AG04450 (cell line): Measurements from ENCODE around the gene SH3PXD2B. TPM values are rescaled to one million over a fixed set of nuclear protein-coding genes. Genes with fewer than 3 reads are reported as not detected.
"Not testable (repeated sequence)": the region's sequence is repeated elsewhere in the genome, so short reads cannot be mapped to it uniquely, and the experiment has no call there.

Experiments
- CTCF ChIA-PET: fragments of 300-600, 350-600 bp; formaldehyde crosslinking; extraction: SDS; loops from one replicate; lab custom pipeline; 2022; ENCODE audit warnings: antibody characterized with exemption, inconsistent platforms; lab: Charles Lee
- POLR2A ChIA-PET: fragments of 350-600 bp; formaldehyde crosslinking; extraction: SDS; loops from one replicate; lab custom pipeline; 2021; ENCODE audit warnings: antibody characterized with exemption, inconsistent platforms; lab: Yijun Ruan, JAX
- DNase-seq: peaks from one replicate; pipeline ENCODE4 v3.0.0-alpha.2; 2011; ENCODE audit warnings: low read depth, low spot score
- H3K27ac ChIP-seq: one replicate; pipeline ENCODE4 v1.5.1; 2012; ENCODE audit warnings: low read depth, low read length, control low read depth
- H3K27me3 ChIP-seq: one replicate; pipeline ENCODE4 v1.6.0; 2012; ENCODE audit warnings: low read length; ENCODE audit not compliant: control insufficient read depth, insufficient read depth
- H3K4me3 ChIP-seq: 2 replicates; pipeline ENCODE4 v1.5.1; 2011; ENCODE audit warnings: mild to moderate bottlenecking, low read depth, low read length, control low read depth
- H3K9me3 ChIP-seq: 2 replicates; pipeline ENCODE4 v1.5.1; 2012; ENCODE audit warnings: low read length; ENCODE audit not compliant: control insufficient read depth, insufficient read depth
- polyA plus RNA-seq: library from polyadenylated mRNA; depleted of rRNA; stranded (reverse); fragments of >200 nt; gene quantifications from 2 replicates; pipeline ENCODE4 v1.2.3, GENCODE V29; 2011
- TF ChIP-seq, protein P1 (sequence below): IDR thresholded peaks from 2 replicates; pipeline ENCODE4 v1.5.1; 2011; ENCODE audit warnings: low read depth, low read length, control low read depth, inconsistent platforms

Gene SH3PXD2B
- polyA plus RNA-seq, 1 experiment, result 39.1 TPM

DNA sequence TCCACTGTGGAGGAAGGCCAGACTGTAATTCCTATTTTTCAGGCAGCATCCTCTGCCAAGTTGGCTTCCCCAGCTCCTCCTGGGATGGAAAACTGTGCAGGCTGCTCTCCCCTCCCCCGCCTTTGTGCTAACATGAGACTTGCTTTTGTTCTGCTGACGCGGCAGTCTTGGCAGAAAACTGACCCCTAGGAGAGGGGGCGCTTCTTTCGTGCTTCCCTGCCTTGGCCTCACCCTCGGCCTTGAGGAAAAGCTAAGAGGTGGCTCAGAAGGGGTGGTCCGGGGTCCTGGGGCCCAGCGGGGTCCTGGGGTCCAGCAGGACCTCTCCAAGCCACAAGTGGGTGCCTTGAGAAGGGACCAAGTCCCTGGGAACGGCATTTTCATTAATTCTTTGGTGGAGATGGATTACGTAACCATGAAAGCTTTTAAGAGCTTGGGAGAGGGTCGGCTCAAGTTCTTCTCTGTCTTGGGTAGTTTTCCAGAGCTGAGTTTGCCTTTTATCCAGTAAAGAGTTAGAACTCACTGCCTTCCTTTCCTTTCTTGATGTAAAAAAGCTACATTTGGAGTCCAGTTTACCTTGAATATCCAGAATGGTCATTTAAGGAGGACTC is 51.0 kb downstream of the SH3PXD2B start:
- CTCF ChIA-PET, result interaction anchor here (0.6 to 1.1 kb wide), 2 partner anchors 13 to 29 kb away, joined by 3 to 4 read pairs; no protein-coding TSS in a partner anchor

DNA sequence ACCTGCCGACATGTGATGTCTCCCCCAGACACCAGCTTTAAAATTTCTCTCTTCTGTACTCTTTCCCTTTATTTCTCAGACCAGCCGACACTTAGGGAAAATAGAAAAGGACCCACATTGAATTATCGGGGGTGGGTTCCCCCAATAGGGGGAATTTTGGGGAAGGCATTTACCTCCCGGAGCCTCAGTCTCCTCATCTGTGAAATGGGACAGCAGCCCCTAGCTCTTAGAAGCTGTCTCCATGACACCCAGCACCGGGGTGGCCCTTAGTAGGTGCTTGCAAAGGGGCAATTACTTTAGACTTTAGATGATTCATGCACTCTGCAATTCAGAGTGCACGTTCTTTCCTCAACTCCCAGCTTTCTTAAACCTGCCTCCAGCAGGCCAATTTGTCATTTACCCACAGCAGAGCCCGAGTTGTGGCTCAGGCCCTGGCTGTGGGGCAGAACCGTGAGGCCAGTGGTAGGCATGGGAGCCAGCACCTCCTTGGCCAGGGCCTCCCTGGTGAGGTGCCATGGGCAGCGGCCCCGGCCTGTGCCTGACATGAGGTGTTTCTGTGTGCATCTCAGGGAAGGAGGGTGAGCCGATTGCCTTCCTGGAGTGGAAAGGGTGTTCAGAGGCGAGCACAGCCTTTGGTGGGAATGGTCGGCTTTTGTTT is 51.7 kb downstream of the SH3PXD2B start:
- no peak for DNase-seq
- peaks cover 1% of the 10 kb centered on the region; the same call in 1 of the 2 replicates for H3K9me3 ChIP-seq
- no peaks in the 10 kb centered on the region for H3K27me3 ChIP-seq
- TF ChIP-seq, protein P1, sequence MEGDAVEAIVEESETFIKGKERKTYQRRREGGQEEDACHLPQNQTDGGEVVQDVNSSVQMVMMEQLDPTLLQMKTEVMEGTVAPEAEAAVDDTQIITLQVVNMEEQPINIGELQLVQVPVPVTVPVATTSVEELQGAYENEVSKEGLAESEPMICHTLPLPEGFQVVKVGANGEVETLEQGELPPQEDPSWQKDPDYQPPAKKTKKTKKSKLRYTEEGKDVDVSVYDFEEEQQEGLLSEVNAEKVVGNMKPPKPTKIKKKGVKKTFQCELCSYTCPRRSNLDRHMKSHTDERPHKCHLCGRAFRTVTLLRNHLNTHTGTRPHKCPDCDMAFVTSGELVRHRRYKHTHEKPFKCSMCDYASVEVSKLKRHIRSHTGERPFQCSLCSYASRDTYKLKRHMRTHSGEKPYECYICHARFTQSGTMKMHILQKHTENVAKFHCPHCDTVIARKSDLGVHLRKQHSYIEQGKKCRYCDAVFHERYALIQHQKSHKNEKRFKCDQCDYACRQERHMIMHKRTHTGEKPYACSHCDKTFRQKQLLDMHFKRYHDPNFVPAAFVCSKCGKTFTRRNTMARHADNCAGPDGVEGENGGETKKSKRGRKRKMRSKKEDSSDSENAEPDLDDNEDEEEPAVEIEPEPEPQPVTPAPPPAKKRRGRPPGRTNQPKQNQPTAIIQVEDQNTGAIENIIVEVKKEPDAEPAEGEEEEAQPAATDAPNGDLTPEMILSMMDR, result no peak
- POLR2A ChIA-PET, result no interaction called here
- H3K4me3 ChIP-seq, result no peak overlapping the region
- CTCF ChIA-PET, result no interaction called here
- peak overlapping the region; percentile 43 for H3K27ac ChIP-seq

More for the DNA sequence above, 51.0 kb downstream of the SH3PXD2B start:
- peak overlapping the region; percentile 43 for H3K27ac ChIP-seq
- H3K27me3 ChIP-seq, result no peaks in the 10 kb centered on the region
- no peak for DNase-seq
- TF ChIP-seq, protein P1, result no peak
- H3K9me3 ChIP-seq, result no peaks in the 10 kb centered on the region
- POLR2A ChIA-PET, result no interaction called here
- H3K4me3 ChIP-seq, result no peak overlapping the region

DNA sequence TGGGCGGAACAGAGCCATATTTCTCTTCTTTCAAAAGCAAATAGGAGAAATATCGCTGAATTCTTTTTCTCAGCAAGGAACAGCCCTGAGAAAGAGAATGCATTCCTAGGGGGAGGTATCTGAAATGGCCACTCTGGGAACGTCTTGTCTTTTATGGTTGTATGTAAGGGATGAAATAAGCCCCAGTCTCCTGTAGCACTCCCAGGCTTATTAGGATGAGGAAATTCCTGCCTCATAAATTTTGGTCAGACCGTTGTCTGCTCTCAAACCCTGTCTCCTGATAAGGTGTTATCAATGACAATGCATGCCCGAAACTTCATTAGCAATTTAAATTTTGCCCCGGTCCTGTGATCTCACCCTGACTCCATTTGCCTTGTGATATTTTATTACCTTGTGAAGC is 52.3 kb downstream of the SH3PXD2B start:
- DNase-seq, H3K27ac ChIP-seq, H3K4me3 ChIP-seq, H3K27me3 ChIP-seq, CTCF ChIA-PET, POLR2A ChIA-PET, H3K9me3 ChIP-seq: not testable (repeated sequence)

DNA sequence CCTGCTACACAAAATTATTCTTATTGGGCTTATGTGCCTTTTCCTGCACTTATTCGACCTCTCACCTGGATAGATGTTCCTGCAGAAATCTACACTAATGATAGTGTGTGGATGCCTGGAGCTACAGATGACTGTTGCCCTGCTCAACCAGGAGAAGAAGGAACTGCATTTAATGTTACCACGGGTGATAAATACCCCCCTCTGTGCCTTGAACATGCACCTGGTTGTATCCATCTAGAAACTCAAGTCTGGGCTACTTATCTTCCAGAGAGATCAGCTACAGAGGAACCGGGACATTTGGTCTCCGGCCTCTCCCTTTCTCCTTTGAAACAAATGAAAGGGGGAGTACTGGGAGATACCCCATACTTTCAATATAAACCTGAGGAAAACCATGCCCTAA is 54.5 kb downstream of the SH3PXD2B start:
- ChIA-PET CTCF (no interaction called here), POLR2A (no interaction called here)
- Histone ChIP-seq H3K4me3 (no peak overlapping the region), H3K27ac (no peak overlapping the region), H3K27me3 (no peaks in the 10 kb centered on the region), H3K9me3 (peaks cover 3% of the 10 kb centered on the region; the same call in 1 of the 2 replicates)
- TF ChIP-seq, protein P1, result no peak
- DNase-seq, result no peak

DNA sequence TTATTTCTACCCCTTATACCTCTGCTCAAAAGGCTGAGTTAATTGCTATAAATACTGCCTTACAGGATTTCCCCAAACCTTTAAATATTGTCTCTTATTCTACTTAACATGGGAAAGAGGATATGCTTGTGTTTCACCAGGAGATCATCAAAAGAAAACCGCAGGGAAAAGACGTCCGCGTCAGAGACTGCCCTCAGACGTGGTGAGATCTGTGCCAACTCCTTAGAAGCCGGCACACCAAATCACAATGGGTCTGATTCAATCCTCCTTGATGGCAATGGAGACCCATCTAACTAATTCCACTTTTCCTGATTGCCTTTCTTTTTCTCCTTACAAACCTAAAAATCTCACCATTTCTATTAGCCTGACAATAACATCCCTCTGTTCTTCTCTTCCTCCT is 55.0 kb downstream of the SH3PXD2B start:
- TF ChIP-seq, protein P1, result no peak
- Histone ChIP-seq H3K27ac (no peak overlapping the region), H3K4me3 (no peak overlapping the region), H3K9me3 (peaks cover 3% of the 10 kb centered on the region; the same call in 1 of the 2 replicates), H3K27me3 (no peaks in the 10 kb centered on the region)
- ChIA-PET POLR2A (no interaction called here), CTCF (no interaction called here)
- no peak for DNase-seq

DNA sequence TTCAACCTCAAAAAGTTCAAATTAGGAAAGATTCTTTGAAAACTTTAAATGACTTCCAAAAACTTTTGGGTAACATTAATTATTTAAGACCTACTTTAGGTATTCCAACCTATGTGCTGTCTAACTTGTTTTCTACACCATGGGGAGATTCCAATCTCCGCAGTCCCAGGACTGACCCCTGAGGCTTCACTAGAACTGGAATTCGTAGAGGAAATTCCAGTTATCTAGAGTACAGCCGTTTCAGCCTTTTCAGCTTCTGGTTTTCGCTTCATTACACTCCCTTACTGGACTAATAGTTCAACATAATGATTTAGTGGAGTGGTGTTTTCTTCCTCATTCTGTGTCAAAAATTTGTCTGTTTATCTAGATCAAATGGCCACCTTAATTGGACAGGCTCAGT is 55.7 kb downstream of the SH3PXD2B start:
- H3K9me3 ChIP-seq, H3K27me3 ChIP-seq, H3K4me3 ChIP-seq, POLR2A ChIA-PET, H3K27ac ChIP-seq, CTCF ChIA-PET, DNase-seq: not testable (repeated sequence)

DNA sequence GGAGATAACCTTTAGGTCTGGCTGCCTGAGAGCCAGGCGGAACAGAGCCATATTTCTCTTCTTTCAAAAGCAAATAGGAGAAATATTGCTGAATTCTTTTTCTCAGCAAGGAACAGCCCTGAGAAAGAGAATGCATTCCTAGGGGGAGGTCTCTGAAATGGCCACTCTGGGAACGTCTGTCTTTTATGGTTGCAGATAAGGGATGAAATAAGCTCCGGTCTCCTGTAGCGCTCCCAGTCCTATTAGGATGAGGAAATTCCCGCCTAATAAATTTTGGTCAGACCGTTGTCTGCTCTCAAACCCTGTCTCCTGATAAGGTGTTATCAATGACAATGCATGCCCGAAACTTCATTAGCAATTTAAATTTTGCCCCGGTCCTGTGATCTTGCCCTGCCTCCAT is 57.3 kb downstream of the SH3PXD2B start:
- H3K27me3 ChIP-seq, H3K27ac ChIP-seq, H3K4me3 ChIP-seq, H3K9me3 ChIP-seq, DNase-seq, POLR2A ChIA-PET, CTCF ChIA-PET: not testable (repeated sequence)
